NCI-H526 (cell line): ENCODE results near the gene KSR1.

ENCODE experiments used
- DNase-seq, 2 experiments: peaks; one replicate each; lab custom pipeline; 2025; lab: John Stamatoyannopoulos, UW

KSR1 gene

GRCh38 chr17:27535178-27535928 is 79.1 kb downstream of the KSR1 start:
- no peak for DNase-seq

DNA sequence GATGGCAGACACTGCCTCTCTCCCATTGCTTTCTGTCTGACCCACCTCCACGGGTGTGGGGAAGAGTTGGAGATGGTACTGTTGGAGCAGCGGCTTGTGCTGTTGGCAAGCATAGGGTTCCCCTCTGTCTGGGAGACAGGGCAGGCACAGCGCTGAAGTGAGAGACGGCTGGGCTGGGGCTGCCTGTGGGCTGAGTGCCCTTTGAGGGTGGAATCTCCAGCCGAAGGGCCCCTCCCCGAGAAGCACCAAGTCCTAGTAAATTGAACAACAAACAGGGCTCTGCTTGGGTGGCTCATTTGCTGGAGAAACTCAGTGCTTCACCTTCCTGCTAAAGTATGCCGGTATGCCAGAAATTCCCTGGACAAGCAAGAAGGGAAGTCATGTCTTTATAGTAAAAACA is 79.7 kb downstream of the KSR1 start:
- no peak for DNase-seq

DNA sequence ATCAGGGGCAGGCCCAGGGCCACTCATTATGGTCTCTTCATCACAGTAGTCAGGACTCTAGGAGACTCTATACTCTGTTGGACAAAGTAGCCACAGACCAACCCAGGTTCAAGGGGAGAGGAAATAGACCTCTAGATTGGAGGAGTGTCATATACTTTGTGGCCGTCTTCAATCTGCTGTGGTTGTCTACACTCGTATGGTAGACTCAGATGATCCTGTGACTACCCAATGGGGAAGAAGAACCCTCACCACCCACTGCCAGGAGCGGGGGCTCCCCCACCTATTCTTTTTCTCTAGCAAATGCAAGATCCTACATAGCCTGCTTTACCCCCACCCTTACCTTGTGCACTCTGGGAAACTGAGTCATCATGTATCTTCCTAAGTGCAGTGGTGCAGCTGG is 80.5 kb downstream of the KSR1 start:
- no peak for DNase-seq

DNA sequence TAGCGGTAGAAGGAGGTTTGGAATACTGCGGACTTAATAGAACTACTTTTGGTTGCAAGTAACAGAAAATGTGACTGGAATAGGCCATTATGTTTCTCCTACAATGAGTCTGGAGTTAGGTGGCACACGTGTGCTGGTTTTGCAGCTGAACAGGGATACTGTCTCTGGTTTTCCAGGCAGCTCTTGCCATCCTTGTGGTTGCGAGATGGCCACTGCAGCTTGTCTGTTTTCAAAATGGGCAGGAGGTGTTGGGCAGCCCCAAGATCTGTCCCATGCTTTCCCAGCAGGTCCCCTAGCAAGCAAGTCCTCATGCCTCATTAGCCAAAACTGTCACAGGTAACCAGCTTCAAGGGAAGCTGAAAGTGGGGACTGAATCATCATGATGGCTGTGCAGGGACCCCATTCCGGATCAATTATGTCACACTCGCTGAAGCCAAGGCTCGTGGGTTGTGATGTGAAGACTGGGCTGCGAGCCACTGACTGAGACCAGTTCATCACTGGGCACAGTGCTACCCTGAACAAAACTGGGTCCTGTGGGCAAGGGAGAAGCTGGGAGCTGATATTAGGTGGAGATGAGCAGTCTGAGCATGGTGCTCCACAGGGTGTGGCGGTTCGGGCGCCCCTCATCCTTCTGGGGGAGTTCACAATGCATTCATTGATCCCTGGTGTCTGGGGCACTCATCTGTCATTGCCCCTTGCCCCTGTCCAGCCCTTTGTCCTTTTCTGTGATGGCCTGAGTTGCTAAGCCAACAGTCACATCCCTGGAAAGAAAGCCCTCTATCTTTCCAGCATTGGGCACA is 82.1 kb downstream of the KSR1 start:
- DNase-seq = no peak

DNA sequence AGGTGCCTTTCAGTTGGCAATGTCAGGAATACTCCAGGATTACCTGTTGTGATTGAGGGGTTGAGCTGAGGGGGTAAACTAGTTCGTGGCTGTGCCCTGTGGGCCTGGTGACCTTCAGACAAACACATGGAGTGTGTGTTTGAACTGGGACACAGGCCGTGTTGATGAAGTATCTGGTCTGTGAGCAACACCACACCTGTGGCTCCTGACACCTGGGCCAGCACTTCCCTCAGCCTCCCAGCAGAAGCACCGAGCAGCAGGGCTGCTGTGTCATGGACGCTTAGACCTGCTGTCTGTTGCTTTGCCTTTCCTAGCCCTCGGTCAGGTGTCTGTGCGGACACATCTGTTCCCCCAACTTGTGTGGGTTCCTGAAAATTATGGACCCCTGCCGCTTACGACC is 82.9 kb downstream of the KSR1 start:
- no peak for DNase-seq

DNA sequence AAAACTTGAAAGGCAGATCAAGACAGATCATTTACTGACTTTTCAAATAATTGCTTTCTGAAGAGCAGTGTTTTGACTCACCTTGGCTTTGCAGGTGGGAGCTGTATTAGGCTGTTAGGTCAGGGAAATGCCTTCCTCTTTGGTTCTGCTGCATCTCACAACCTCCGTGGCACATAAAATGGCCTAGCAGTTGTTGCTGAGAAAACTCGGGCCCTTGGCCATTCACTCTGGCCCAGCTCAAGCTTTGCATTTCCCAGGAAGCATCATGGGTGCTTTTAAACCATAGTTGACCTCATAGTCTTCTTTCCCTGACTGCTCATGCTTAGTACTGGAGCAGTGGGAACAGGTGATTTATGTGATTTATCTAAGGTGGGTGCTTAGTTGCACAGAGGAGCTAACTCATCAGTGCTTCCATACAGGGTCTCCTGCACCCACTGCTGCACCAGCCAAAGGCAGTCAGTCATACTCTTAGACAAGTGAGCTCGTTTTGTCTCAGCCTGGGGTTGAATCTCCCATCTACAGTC is 83.6 kb downstream of the KSR1 start:
- no peak for DNase-seq

- no peak for DNase-seq
Observed at GRCh38 chr17:27540318-27541101, 84.3 kb downstream of the KSR1 start.

- no peak for DNase-seq
Observed at GRCh38 chr17:27541301-27542023, 85.2 kb downstream of the KSR1 start.

- no peak for DNase-seq
Observed at GRCh38 chr17:27542841-27543463, 86.7 kb downstream of the KSR1 start.

DNA sequence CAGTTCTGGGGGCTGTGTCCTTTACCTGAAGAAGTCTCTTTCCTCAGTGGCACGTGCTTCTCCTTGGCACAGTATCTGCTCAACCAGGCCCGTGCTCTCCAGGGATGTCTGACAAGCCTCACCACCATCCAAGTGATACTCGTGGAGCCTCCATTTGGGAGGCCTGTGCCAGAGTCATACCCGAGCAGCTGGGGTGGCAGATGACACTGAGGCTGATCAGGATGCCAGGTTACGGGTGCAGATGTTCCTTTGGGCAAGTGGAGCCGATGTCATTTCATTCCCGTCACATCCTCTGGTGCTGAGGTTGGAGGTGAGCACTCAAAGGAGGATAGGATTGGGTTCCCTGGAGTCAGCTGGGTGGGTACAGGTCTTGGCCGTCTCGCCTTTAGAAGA is 87.2 kb downstream of the KSR1 start:
- no peak for DNase-seq

DNA sequence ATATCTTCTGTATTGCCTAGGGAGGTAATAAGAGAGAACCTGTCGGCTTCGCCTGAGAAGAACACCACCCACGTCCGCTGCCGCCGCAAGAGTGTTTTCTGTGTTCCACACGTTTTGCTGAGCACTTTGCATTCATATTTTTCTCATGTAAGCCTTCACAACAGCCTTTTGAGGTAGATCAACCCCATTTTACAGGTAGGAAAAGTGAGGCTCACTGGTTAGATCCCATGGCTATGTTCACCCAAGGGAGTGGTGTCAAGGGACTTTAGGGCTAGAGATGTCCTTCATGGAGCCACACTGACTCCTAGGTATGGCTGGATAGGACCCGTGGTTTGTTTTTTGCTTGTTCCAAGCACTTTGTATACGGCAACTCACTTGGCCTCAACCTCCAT is 87.7 kb downstream of the KSR1 start:
- DNase-seq = no peak

- peak; percentile 85 to 88 for DNase-seq
Observed at GRCh38 chr17:27544350-27545131, 88.3 kb downstream of the KSR1 start.

- peak in 1 of 2 experiments; percentile 6 for DNase-seq
Observed at GRCh38 chr17:27545562-27546229, 89.4 kb downstream of the KSR1 start.

GRCh38 chr17:27546624-27547300 is 90.5 kb downstream of the KSR1 start:
- DNase-seq = no peak

DNA sequence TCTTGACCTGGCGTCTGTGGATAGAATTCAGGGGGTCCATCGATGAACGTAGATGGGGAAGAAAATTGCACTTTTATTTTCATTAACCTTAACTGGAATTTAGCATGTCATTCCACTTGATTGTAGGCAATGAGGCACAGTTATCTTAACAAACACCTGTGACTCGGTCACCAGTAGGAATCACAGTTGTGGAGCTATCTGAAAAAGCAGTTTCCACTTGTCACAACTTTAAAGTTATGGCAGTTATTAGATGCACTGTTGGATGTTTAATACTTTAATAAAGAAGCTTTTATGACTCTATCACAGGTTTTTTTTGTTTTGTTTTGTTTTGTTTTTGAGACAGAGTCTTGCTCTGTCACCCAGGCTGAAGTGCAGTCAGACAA is 91.0 kb downstream of the KSR1 start:
- no peak for DNase-seq

DNA sequence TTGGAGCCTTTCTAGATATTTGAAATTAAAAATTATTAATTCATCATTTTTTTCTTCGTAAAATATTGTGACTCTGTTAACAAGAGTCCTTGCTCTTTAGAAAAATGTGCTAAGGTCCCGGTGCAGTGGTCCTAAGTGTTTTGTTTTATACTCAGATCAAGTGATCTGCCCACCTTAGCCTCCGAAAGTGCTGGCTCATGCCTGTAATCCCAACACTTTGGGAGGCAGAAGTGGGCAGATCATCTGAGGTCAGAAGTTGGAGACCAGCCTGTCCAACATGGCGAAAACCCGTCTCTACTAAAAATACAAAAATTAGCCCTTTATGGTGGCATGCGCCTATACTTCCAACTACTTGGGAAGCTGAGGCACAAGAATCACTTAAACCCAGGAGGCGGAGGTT is 92.1 kb downstream of the KSR1 start:
- no peak for DNase-seq

DNA sequence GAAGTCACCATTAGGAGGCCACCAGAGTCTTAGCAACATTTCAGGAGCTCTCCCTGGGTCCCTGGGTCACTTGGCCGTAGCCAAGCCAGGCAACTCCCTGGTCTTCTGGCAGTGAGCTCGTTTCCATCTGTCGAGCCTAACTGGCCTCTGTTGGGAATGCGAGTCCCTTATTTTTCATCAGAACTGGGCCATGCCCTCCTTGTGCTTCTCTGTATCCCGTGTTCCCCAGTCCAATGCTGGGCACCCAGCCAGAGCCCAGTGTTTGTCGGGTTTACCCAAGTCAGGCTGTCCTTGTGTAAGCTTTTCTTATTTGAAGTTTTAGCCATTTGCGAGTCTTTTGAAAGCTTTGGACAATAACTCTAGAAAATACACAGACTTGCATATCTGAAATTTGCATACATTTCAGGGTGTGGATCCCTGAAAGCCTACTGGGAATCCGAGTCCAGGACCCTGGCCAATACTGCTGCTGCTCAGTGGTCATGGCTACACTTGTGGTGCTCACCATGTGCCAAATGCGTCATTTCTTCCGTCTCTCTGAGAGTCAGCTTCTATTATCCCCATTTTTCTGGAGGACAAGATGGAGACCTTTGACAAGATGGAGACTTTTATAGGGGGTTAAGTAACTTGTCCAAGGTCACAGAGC is 93.1 kb downstream of the KSR1 start:
- no peak for DNase-seq

- no peak for DNase-seq
Observed at GRCh38 chr17:27550291-27550930, 94.2 kb downstream of the KSR1 start.
